ENCODE data around the gene CLVS2.

CLVS2 gene

GRCh38 chr6:122995921-122996793 lies at the start of gene CLVS2:
Gene CLVS2, plus strand, starts transcription at chr6:122996235. Its CDS starts 1,543 bp downstream, at chr6:122997778.
- peak; percentile 45 for DNase-seq

DNA sequence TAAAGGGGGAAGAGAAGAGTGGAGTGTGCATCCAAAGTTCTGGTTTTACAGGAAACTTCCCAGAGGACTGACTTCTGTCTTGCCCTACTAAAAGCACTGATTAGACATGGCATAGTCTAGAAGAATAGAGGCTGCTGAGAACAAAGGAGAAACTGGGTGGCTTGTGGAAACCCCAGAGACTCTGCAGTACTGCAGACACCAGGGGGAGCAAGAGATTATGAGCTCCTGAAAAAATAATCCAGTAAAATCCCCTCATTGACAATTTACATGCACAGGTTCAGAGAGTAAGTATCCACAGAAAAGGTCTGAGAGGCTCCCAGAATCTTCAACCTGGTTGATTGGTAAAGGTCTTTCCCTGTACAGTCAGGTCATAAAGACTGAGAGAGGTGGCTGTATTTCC lies 48.7 kb upstream of the CLVS2 start:
- peak; percentile 0 for DNase-seq

DNA sequence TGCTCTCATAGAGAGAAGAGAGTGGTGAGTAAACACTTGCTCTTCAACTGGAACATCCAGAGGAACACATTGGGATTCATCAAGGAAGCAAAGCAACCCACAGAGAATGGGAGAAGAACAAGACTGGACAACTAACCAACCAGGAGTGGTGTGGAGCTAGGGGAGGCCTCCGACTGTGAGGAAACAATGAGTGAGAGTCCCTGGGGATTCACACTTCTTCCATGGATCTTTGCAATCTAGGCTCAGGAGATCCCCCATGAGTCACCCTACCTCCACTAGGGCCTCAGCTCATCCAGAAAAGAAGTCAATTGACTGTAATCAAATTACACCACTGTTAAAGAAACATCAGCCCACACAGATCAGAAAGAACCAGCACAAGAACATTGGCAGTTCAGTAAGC lies 42.3 kb upstream of the CLVS2 start:
- DNase-seq: no peak

DNA sequence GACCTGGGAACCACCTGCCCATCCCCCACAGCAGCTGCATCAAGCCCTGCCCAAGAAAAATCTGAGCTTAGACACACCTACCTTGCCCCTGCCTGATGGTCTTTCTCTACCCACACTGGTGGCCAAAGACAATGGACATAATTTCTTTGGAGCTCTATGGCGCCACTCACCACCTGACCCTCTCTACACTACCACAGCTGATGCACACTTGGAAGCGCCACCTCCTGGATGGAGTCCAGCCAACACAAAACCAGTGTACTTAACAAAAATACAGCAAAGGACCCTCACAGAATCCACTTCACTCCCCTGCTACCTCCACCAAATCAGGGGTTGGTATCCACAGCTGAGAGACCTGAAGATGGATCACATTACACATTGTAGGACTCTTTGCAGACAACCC lies 39.7 kb upstream of the CLVS2 start:
- DNase-seq: no peak

GRCh38 chr6:122962000-122962624 lies 33.9 kb upstream of the CLVS2 start:
- no peak for DNase-seq

- no peak for DNase-seq
Observed at GRCh38 chr6:122969999-122970533, 26.0 kb upstream of the CLVS2 start.

DNA sequence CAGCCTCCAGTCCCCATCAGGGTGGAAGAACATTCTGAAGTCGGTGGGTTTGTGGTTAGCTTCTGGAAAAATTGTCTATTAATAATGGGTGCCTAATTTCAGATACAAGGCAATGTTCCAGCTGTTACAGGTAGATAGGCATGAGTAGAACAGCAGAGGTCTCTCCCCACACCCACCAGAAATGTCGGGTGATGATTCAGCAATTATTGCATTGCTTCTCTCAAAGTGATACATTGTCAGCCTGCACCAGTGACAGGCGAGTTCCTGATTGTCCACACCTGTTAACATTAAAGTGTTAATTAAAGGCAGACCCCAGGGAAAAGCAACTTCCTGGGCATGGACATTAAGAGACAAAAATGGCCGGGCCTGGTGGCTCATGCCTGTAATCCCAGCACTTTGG lies 18.9 kb upstream of the CLVS2 start:
- no peak for DNase-seq

GRCh38 chr6:122984393-122984792 lies 11.6 kb upstream of the CLVS2 start:
- no peak for DNase-seq

DNA sequence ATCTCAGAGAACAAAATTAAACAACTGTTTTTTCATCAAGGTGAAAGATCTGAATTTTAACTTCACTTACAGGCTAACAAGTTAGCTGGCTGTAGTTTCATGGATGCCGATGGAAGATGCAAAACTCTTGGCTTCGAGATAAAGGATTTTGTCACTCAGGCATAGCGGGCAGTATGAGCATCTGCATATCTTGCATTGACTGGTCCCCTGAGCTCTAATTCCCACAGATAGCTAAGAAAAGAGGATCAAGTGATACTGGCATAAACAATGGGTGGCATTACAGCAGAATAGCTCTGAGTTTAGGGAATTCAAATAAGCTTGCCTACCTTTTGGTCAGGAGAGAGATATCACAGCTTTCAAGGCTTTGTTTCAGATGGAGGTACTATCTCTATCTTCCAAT lies 1.8 kb upstream of the CLVS2 start:
- no peak for DNase-seq

DNA sequence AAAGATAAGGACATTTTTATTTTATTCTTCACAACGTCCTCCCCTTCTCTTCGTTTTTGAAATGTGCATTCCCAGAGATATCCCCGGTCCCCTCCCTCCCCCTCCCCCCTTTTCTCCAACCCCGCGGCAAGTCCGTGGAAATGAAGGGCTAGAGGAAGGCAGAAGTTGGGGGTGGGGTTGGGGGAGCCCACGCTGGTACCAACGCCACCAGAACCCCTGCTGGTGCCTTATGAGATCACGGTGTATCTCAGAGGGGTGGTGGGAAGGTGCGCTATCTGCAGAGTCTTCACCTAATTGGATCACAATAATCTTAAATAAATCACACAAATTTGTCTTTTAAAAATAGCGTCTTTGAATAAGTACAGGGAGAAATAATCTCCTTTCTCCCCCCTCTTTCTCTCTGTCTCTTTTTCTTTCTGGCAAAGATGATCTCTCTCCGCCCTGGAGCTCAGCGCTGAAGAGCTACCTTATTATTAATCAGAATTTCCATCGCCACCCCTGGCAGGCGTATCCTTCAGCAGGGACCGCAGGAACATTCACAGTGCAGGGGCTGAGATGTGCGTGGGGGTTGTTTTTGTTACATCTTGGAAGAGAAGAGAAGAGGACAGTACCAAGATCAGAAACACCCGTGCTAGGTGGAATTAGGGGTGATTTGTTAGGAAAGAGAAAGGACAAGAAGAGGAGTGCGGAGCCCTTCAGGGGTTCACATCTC lies 915 bp downstream of the CLVS2 start:
- DNase-seq: no peak

DNA sequence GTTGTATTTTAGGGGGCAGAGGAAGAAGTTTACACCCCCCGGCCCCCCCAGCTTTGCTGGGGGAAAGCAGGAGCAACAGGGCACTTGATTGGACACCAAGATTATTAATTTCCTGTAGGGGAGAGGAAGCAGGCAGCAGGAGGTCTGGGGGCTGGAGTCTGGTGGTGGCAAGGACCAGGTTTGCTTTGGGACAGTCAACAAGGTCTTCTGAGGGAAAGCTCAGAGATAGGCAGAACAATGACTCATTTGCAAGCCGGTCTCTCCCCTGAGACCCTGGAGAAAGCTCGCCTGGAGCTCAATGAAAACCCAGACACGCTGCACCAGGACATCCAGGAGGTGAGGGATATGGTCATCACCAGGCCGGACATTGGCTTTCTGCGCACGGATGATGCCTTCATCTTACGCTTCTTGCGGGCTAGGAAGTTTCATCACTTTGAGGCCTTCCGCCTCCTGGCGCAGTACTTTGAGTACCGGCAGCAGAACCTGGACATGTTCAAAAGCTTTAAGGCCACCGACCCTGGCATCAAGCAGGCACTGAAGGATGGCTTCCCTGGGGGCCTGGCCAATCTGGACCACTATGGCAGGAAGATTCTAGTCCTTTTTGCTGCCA lies 1.6 kb downstream of the CLVS2 start:
- DNase-seq: no peak

DNA sequence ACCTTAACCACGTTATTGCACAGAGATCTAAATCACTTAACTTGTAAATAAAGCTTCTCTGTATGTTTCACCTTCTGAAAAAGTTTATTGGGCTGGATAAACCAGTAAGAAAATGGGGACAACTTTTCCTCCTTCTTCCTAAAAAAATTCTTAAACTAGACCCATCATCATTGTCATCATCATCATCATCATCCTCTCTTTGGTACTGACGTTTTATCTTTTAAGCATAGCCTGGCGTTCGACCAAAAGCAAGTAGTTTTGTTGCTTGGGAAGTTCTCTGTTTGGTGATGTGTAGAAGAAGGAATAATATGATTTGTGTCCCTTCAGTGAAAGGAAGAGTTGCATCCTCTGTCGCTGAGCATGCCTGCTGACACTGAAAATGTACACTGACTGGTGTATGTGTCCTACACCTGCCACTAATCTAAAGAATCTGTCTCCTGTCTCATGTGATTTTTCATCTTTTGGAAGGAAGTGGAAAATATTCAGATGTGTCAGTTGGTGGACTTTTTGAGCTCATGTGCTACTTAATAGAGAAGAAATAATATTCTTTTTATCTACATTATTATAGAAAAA lies 2.5 kb downstream of the CLVS2 start:
- no peak for DNase-seq

DNA sequence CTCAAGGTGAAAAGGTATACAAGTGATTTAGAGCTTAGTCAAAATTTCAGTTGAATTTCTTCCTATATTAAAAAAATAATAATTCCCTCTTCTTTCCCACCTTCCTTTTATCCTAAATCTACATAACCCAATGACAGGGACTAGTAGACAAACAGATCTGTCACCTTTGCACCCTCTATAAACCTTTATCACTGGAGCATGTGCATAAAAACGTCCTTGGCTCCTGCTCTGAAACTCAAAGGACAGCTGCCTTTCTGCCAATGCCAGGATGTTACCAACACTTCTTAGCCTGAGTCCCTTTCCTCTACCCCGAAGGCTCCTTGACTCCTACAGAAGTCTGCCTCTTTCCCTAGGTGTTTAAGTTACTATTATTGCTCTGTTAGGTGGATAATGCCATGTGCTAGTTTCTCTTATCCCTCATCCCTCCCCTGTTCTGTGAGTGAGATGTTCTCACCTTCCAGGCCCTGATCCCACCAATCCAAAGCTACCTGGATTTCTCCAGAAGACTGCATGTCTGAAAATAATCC lies 4.3 kb downstream of the CLVS2 start:
- DNase-seq: no peak

DNA sequence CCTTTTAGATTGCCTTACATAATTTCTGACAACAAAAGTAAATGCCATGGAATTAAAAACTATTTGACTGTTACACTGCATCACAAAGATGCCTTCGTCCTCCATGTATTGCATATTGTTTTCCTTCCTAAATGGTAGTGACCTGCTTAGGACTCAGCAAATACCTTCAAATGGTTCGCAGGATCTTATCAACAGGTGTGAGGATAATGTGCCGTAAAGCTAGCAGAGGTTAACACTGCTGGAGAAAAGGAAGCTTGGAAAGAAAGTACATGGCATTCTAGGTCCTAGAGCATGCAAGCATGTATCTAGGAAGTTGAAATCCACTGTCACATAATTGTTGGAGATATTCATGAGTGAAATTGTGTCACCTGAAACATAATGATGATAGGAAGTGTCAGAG lies 5.5 kb downstream of the CLVS2 start:
- DNase-seq: no peak

DNA sequence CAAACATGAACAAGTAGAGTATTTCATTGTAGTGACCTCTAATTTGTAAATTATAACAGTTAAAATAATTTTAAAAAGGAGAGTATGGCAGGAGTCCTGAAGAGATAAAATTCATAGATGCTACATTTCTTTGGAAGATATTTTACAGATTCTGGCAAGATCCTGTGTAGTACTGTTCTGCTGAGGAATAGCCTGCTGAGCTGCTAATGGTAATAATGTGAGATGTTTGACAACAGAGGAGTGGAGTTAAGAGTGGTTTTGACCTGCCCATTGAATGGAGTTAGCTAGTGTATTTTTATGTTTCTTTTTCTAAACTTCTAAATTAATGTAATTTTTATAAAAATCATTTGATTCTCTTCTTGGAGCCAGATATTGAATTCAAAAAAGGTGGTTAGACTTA lies 11.8 kb downstream of the CLVS2 start:
- DNase-seq: no peak

- DNase-seq: no peak
Observed at GRCh38 chr6:123009059-123009458, 13.0 kb downstream of the CLVS2 start.

GRCh38 chr6:123014835-123015234 lies 18.8 kb downstream of the CLVS2 start:
- no peak for DNase-seq

- DNase-seq: peak; percentile 87
Observed at GRCh38 chr6:123016431-123017103, 20.5 kb downstream of the CLVS2 start.

GRCh38 chr6:123017104-123017682 lies 21.2 kb downstream of the CLVS2 start:
- peak; percentile 44 for DNase-seq

DNA sequence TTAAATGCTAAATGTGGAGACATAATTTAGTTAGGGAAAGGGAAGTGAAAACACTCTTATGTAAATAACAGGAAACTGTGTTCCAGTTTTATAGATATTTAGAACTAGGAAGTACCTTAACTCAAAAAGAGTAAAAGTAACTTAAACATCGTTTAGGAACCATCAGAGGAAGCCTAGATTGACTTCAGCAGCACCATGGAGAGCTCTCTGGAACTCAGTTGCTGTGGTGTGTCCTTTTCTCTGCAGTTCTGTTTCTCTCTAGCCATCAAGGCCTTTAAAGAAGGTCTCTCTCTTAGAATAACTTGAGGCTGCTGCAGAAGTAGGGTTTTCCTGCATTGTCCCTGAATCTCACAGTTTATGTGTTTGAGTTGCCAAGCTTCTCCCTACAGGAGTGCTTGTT lies 26.9 kb downstream of the CLVS2 start:
- no peak for DNase-seq

DNA sequence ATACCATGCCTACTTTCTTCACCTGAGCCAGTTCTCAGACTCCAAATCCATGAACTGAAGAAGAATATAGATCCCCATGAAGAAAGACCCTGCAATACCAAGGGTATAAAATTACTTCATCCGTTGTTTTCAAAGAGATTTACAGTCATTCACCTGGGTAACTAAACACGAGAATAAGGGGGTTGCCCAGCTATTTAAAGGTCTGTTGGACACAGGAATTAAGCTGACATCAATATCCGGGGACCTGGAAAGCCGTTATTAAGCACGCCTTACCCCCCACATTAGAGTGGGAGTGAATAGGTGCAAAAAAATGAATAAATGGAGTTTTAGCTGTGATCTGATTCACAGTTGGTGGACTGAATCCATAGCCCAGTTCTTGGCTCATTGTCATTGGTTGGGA lies 28.9 kb downstream of the CLVS2 start:
- no peak for DNase-seq

- no peak for DNase-seq
Observed at GRCh38 chr6:123027408-123027807, 31.4 kb downstream of the CLVS2 start.

Data from NCI-H1092 treated with DMSO at 0.1 percent for 48 hours (cell line).